Measurements from ENCODE around the gene CFAP77. TPM values are rescaled to one million over a fixed set of nuclear protein-coding genes. Genes with fewer than 3 reads are reported as not detected.
"Not testable (repeated sequence)": the region's sequence is repeated elsewhere in the genome, so short reads cannot be mapped to it uniquely, and the experiment has no call there.

The CFAP77 gene
- total RNA-seq, 1 experiment from 2014 or later: not detected

DNA sequence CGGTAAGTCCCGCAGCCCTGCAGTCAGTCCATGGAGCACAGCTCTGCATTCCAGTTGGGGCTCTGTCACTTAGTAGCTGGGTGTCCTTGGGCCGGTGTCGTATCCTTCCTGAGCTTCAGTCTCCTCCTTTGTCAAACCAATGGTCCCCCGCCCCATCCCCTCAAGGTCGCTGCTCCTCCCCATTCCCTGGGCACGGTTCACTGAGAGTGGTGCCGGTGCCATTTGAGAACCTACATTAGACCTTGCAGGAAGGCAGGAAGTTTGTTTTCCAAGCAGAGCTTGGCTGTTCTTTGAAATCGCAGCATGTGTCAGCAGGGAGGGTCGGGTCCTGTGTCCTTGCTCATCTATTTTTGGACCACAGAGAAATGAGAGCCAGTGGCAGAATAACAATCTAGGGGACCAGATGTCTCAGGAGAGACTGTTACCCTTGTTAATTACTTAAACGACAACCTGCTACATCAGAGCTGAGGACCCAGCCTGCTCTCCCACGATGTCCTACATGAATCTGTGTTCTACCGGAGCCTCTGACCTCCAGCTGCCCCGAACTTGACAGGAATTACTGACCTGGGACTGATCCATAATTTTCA lies 150.7 kb downstream of the CFAP77 start:
- no peak for DNase-seq (ENCODE audit: low spot score)
- TF ChIP-seq EZH2 (IDR thresholded peaks at IDR 0.05; ENCODE audit: borderline replicate concordance, low read depth, low read length, poor library complexity, severe bottlenecking): no peak
- TF ChIP-seq, protein P1, sequence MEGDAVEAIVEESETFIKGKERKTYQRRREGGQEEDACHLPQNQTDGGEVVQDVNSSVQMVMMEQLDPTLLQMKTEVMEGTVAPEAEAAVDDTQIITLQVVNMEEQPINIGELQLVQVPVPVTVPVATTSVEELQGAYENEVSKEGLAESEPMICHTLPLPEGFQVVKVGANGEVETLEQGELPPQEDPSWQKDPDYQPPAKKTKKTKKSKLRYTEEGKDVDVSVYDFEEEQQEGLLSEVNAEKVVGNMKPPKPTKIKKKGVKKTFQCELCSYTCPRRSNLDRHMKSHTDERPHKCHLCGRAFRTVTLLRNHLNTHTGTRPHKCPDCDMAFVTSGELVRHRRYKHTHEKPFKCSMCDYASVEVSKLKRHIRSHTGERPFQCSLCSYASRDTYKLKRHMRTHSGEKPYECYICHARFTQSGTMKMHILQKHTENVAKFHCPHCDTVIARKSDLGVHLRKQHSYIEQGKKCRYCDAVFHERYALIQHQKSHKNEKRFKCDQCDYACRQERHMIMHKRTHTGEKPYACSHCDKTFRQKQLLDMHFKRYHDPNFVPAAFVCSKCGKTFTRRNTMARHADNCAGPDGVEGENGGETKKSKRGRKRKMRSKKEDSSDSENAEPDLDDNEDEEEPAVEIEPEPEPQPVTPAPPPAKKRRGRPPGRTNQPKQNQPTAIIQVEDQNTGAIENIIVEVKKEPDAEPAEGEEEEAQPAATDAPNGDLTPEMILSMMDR (conservative IDR thresholded peaks at IDR 0.05; ENCODE audit: low read depth, low read length): no peak
- ChIA-PET POLR2A (ENCODE audit: low non-redundant PET) (no interaction called here), CTCF (no interaction called here)
- peaks cover 88% of the 10 kb centered on the region for H3K27me3 ChIP-seq (replicated peaks; ENCODE audit: insufficient read depth, low read depth, low read length, poor library complexity)
- H3K27ac ChIP-seq (ENCODE audit: low read depth, low read length, poor library complexity, severe bottlenecking): no peak overlapping the region
- no peaks in the 10 kb centered on the region for H3K36me3 ChIP-seq (ENCODE audit: insufficient read depth, low read length, poor library complexity, severe bottlenecking)
- H3K9me3 ChIP-seq (ENCODE audit: low read depth, low read length, poor library complexity, severe bottlenecking): no peaks in the 10 kb centered on the region
- intact Hi-C loops (cut with micrococcal nuclease; ENCODE audit: unreplicated experiment): no loop called here
- no peaks in the 10 kb centered on the region for H3K4me1 ChIP-seq (ENCODE audit: insufficient read depth, low read length, poor library complexity, severe bottlenecking)
- no peak overlapping the region for H3K4me3 ChIP-seq (ENCODE audit: low read depth, low read length, poor library complexity, severe bottlenecking)
- BruUV-seq (replicated peaks): no TSS peak

DNA sequence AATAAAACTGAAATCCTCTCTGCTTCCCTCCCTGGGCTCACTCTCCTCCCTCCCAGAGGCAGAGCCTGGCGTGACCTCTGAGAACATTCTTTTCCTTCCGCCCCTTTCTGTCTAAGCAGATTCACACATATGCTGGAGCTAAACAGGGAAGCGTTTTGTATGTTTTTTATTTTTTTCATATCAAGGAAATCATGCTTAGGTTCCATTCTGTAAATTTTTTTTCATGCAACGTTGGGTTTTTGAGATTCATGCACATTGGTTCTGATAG lies 152.2 kb downstream of the CFAP77 start:
- Histone ChIP-seq H3K9me3 (ENCODE audit: low read depth, low read length, poor library complexity, severe bottlenecking) (no peaks in the 10 kb centered on the region), H3K4me1 (ENCODE audit: insufficient read depth, low read length, poor library complexity, severe bottlenecking) (no peaks in the 10 kb centered on the region), H3K36me3 (ENCODE audit: insufficient read depth, low read length, poor library complexity, severe bottlenecking) (no peaks in the 10 kb centered on the region), H3K4me3 (ENCODE audit: low read depth, low read length, poor library complexity, severe bottlenecking) (no peak overlapping the region), H3K27me3 (replicated peaks; ENCODE audit: insufficient read depth, low read depth, low read length, poor library complexity) (peaks cover 87% of the 10 kb centered on the region), H3K27ac (ENCODE audit: low read depth, low read length, poor library complexity, severe bottlenecking) (no peak overlapping the region)
- intact Hi-C loops (cut with micrococcal nuclease; ENCODE audit: unreplicated experiment): no loop called here
- POLR2A ChIA-PET (ENCODE audit: low non-redundant PET): no interaction called here
- no peak for TF ChIP-seq EZH2 (IDR thresholded peaks at IDR 0.05; ENCODE audit: borderline replicate concordance, low read depth, low read length, poor library complexity, severe bottlenecking)
- TF ChIP-seq, protein P1 (conservative IDR thresholded peaks at IDR 0.05; ENCODE audit: low read depth, low read length): no peak
- DNase-seq (ENCODE audit: low spot score): no peak
- no TSS peak for BruUV-seq (replicated peaks)
- CTCF ChIA-PET: no interaction called here

DNA sequence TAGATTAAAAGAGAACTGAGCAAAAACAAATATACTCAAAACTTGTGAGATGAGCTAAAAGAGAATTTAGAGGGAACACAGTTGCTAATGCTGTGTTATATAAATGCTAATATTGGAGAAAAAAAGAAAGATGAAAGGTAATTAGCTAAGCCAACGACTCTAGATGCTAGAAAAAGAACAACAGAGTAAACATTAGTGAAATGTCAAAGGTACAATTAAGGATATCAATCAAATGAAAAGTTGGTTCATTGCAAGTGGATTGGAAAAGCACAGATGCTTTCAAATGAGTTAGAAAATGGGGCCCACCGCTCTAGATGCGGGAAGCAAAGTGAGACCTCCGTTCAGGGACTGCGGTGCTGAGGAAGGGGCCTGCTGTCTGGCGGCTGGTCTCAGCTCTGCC lies 154.5 kb downstream of the CFAP77 start:
- intact Hi-C loops (cut with micrococcal nuclease; ENCODE audit: unreplicated experiment): no loop called here
- H3K27me3 ChIP-seq (replicated peaks; ENCODE audit: insufficient read depth, low read depth, low read length, poor library complexity): peaks cover 88% of the 10 kb centered on the region
- no TSS peak for BruUV-seq (replicated peaks)
- H3K27ac ChIP-seq (ENCODE audit: low read depth, low read length, poor library complexity, severe bottlenecking): no peak overlapping the region
- H3K4me1 ChIP-seq (ENCODE audit: insufficient read depth, low read length, poor library complexity, severe bottlenecking): no peaks in the 10 kb centered on the region
- H3K4me3 ChIP-seq (ENCODE audit: low read depth, low read length, poor library complexity, severe bottlenecking): no peak overlapping the region
- POLR2A ChIA-PET (ENCODE audit: low non-redundant PET): interaction anchor here (0.6 kb wide), 1 partner anchor 19 kb away, joined by 14 read pairs; no protein-coding TSS in a partner anchor
- no peaks in the 10 kb centered on the region for H3K9me3 ChIP-seq (ENCODE audit: low read depth, low read length, poor library complexity, severe bottlenecking)
- H3K36me3 ChIP-seq (ENCODE audit: insufficient read depth, low read length, poor library complexity, severe bottlenecking): no peaks in the 10 kb centered on the region
- no peak for TF ChIP-seq EZH2 (IDR thresholded peaks at IDR 0.05; ENCODE audit: borderline replicate concordance, low read depth, low read length, poor library complexity, severe bottlenecking)
- TF ChIP-seq, protein P1 (conservative IDR thresholded peaks at IDR 0.05; ENCODE audit: low read depth, low read length): no peak
- CTCF ChIA-PET: no interaction called here
- no peak for DNase-seq (ENCODE audit: low spot score)

DNA sequence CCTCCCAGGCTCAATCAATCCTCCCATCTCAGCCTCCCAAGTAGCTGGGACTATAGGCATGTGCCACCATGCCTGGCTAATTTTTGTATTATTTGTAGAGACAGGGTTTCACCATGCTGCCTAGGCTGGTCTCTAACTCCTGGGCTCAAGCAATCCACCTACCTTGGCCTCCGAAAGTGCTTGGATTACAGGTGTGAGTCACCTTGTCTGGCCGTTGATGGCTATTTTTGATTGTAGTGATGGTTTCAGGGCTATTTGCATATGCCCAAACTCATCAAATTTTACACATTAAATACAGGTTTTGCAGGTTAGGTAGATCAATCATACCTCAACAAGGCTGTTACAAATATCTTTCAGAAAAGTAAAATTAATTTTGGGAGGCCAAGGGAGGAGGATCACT lies 158.8 kb downstream of the CFAP77 start:
- H3K4me3 ChIP-seq (ENCODE audit: low read depth, low read length, poor library complexity, severe bottlenecking); intact Hi-C loops (cut with micrococcal nuclease; ENCODE audit: unreplicated experiment); BruUV-seq (replicated peaks); H3K4me1 ChIP-seq (ENCODE audit: insufficient read depth, low read length, poor library complexity, severe bottlenecking); CTCF ChIA-PET; H3K36me3 ChIP-seq (ENCODE audit: insufficient read depth, low read length, poor library complexity, severe bottlenecking); H3K9me3 ChIP-seq (ENCODE audit: low read depth, low read length, poor library complexity, severe bottlenecking); H3K27ac ChIP-seq (ENCODE audit: low read depth, low read length, poor library complexity, severe bottlenecking); DNase-seq (ENCODE audit: low spot score); POLR2A ChIA-PET (ENCODE audit: low non-redundant PET): not testable (repeated sequence)
- H3K27me3 ChIP-seq (replicated peaks; ENCODE audit: insufficient read depth, low read depth, low read length, poor library complexity): peaks cover 71% of the 10 kb centered on the region

Measured in A673 (cell line).